ENCODE measurements around the gene GIPR. TPM values are rescaled to one million over a fixed set of nuclear protein-coding genes. Genes with fewer than 3 reads are reported as not detected.

The GIPR gene
- total and polyA plus RNA-seq, 2 of the 13 experiments (the other 11 are each of a cell fraction or from before 2014, with no cell fraction given): 0.15 to 1.2 TPM

DNA sequence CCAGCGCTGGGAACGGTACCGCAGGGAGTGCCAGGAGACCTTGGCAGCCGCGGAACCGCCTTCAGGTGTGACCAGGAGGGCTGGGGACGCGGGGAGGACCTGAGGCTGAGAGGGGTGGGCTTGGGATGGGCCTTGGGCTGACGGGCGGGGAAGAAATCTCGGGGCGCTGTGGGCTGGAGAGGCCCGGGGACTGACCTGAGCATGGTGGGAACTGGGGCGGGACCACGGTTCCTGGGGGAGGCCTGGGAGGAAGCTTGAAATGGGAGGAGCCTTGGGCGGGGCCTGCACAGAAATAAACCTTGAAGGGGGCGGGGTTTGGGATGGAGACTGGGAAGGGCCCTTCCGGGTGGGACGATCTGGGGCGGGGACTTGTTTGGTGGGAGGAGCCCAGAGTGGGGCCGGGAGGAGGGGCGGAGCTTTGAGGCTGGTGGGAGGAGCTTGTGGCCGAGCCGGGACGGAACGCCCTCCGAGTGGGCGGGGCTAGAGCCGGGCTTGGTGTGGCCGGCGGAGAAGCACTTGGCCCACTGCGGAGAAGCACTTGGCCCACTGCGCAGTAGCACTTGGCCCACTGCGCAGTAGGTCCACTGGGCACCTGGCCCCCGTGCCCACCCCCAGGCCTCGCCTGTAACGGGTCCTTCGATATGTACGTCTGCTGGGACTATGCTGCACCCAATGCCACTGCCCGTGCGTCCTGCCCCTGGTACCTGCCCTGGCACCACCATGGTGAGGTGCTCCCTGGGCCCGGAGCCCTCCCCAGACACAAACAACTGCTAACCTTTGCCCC, 2.8 kb downstream of the GIPR start (continued):
- TF ChIP-seq PPARG (CRISPR knock-in tag; conservative IDR thresholded peaks at IDR 0.05): no peak

DNA sequence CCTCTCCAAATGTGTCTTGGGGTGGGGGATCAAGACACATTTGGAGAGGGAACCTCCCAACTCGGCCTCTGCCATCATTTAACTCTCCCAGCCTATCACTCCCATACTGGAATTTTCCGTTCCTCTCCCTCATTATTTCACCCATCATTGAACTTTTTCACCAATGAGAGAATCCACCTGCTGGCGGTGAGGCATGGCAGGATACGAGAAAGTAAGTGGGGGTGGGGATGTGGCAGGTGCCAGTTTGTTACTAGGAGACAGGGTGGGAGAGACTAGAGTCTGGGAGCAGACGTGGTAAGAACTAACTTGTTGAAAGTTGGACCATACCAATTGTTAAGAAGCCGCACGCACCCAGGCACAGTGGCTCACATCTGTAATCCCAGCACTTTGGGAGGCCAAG, 6.9 kb downstream of the GIPR start:
- BruUV-seq (replicated peaks): no TSS peak
- 55% methylated on average over 7 of the region's 7 CpGs for WGBS (ENCODE audit: low lambda C conversion rate)
- DNase-seq (ENCODE audit: low spot score) (no peak), FAIRE-seq (no peak), ATAC-seq (no peak)
- Histone ChIP-seq H3K4me1 (ENCODE audit: insufficient read depth, low read length) (peaks cover 31% of the 10 kb centered on the region), H3K79me2 (ENCODE audit: insufficient read depth, low read length) (no peaks in the 10 kb centered on the region), H3K9ac (ENCODE audit: insufficient read depth, low read depth, low read length) (no peak overlapping the region), H3K27me3 (ENCODE audit: control insufficient read depth in 1 of 2, insufficient read depth in 2 of 2, low read length in 2 of 2) (peaks cover 0 to 2% of the 10 kb centered on the region in 2 experiments; a peak in 2 of 5 replicates), H3K36me3 (replicated peaks in 1 of 2; ENCODE audit: control insufficient read depth in 1 of 2, insufficient read depth in 2 of 2, low read length in 2 of 2) (no peaks in the 10 kb centered on the region), H4K20me1 (ENCODE audit: insufficient read depth, low read length) (no peaks in the 10 kb centered on the region), H3K4me3 (replicated peaks in 1 of 3; ENCODE audit: insufficient read depth in 1 of 3, low read depth in 2 of 3, low read length in 3 of 3) (no peak overlapping the region), H3K27ac (ENCODE audit: extremely low read length, insufficient read depth, low read length) (no peak overlapping the region), H3K9me3 (ENCODE audit: low read length) (no peaks in the 10 kb centered on the region), H2AFZ (ENCODE audit: low read length) (no peak overlapping the region), H3K4me2 (ENCODE audit: low read depth, low read length) (no peak overlapping the region)
- in situ Hi-C loops (cut with HindIII; ENCODE audit: extremely low pct_ligation_motif_present, low pct_unique_long_range_greater_than_20kb): no loop called here
- TF ChIP-seq, protein P1, sequence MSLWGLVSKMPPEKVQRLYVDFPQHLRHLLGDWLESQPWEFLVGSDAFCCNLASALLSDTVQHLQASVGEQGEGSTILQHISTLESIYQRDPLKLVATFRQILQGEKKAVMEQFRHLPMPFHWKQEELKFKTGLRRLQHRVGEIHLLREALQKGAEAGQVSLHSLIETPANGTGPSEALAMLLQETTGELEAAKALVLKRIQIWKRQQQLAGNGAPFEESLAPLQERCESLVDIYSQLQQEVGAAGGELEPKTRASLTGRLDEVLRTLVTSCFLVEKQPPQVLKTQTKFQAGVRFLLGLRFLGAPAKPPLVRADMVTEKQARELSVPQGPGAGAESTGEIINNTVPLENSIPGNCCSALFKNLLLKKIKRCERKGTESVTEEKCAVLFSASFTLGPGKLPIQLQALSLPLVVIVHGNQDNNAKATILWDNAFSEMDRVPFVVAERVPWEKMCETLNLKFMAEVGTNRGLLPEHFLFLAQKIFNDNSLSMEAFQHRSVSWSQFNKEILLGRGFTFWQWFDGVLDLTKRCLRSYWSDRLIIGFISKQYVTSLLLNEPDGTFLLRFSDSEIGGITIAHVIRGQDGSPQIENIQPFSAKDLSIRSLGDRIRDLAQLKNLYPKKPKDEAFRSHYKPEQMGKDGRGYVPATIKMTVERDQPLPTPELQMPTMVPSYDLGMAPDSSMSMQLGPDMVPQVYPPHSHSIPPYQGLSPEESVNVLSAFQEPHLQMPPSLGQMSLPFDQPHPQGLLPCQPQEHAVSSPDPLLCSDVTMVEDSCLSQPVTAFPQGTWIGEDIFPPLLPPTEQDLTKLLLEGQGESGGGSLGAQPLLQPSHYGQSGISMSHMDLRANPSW (CRISPR knock-in tag; IDR thresholded peaks at IDR 0.05; ENCODE audit: borderline replicate concordance): no peak
- TF ChIP-seq CENPT (CRISPR knock-in tag; IDR thresholded peaks at IDR 0.05; ENCODE audit: low read depth) (no peak), ZNF543 (CRISPR knock-in tag; IDR thresholded peaks at IDR 0.05) (no peak), FOXM1 (CRISPR knock-in tag; IDR thresholded peaks at IDR 0.05) (no peak), CCAR2 (optimal IDR thresholded peaks at IDR 0.05; ENCODE audit: low read depth, low read length) (no peak)
- TF ChIP-seq, protein P2, sequence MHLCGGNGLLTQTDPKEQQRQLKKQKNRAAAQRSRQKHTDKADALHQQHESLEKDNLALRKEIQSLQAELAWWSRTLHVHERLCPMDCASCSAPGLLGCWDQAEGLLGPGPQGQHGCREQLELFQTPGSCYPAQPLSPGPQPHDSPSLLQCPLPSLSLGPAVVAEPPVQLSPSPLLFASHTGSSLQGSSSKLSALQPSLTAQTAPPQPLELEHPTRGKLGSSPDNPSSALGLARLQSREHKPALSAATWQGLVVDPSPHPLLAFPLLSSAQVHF (CRISPR knock-in tag; IDR thresholded peaks at IDR 0.05): no peak
- ChIA-PET POLR2A (interaction anchor here (1.2 kb wide), 1 partner anchor 235 kb away, joined by 5 read pairs; no protein-coding TSS in a partner anchor), CTCF (ENCODE audit: low intra/inter-chr PET ratio, low total read pairs) (no interaction called here)
- intact Hi-C loops (cut with micrococcal nuclease; ENCODE audit: unreplicated experiment): no loop called here
